ENCODE results near the gene TOX4. TPM values are rescaled to one million over a fixed set of nuclear protein-coding genes. Genes with fewer than 3 reads are reported as not detected.

TOX4 gene
- total and polyA plus RNA-seq, 10 donors = 9.9 to 70.8 (median 49.8) TPM

- DNase-seq = peak; percentile 84
- Histone ChIP-seq H3K4me3 (peak within 1 kb of the TSS; percentile 42 to 81 (median 52)), H3K27me3 (replicated peaks in 1 of 7) (peaks cover 0 to 9% (median 0%) of the 10 kb centered on the region in 7 donors), H3K27ac (peak within 1 kb of the TSS in 4 of 8 donors; percentile 48 to 56 (median 52)), H3K36me3 (no peaks in the 10 kb centered on the region), H3K9me3 (no peaks in the 10 kb centered on the region), H3K4me1 (peaks cover 3 to 37% (median 13%) of the 10 kb centered on the region in 6 donors)
- WGBS, 5 donors = 1% methylated on average over 36 to 43 of the region's 43 CpGs
- intact Hi-C loops (cut with DNase I; ENCODE audit: low total_unique reads) = no loop called here
- TF ChIP-seq POLR2A (IDR thresholded peaks at IDR 0.05) (no peak), POLR2AphosphoS5 (IDR thresholded peaks at IDR 0.05) (peak; percentile 26 to 60 (median 59))
Measured at GRCh38 chr14:21525962-21526671, 49.1 kb downstream of the TOX4 start, which contains the start of gene SALL2. TSS of gene SALL2 (minus strand) at chr14:21526346. CDS start at chr14:21526127, 219 bp downstream.

- DNase-seq = no peak
- Histone ChIP-seq H3K9me3 (no peaks in the 10 kb centered on the region), H3K4me3 (peak overlapping the region; percentile 42 to 81 (median 52)), H3K4me1 (peaks cover 3 to 37% (median 13%) of the 10 kb centered on the region in 6 donors), H3K27me3 (replicated peaks in 1 of 7) (peaks cover 0 to 9% (median 0%) of the 10 kb centered on the region in 7 donors), H3K36me3 (no peaks in the 10 kb centered on the region), H3K27ac (peak overlapping the region in 4 of 8 donors; percentile 48 to 56 (median 52))
- TF ChIP-seq POLR2AphosphoS5 (IDR thresholded peaks at IDR 0.05) = no peak
- TF ChIP-seq POLR2A (IDR thresholded peaks at IDR 0.05) = no peak
- TF ChIP-seq CTCF (IDR thresholded peaks at IDR 0.05 in 8 of 11, conservative IDR thresholded peaks at IDR 0.05 in 3 of 11) = no peak
- intact Hi-C loops (cut with DNase I; ENCODE audit: low total_unique reads) = no loop called here
- 15 to 21% (median 18%) methylated on average over 13 of the region's 13 CpGs for WGBS, 5 donors
Measured at GRCh38 chr14:21526672-21527317, 49.8 kb downstream of the TOX4 start.

- intact Hi-C loops (cut with DNase I; ENCODE audit: low total_unique reads) = no loop called here
- peak overlapping the region in 1 of 8 donors; percentile 81 for H3K4me3 ChIP-seq
- H3K9me3 ChIP-seq = no peaks in the 10 kb centered on the region
- H3K4me1 ChIP-seq = peaks cover 3 to 37% (median 13%) of the 10 kb centered on the region in 6 donors
- no peak overlapping the region for H3K27ac ChIP-seq
- TF ChIP-seq CTCF (IDR thresholded peaks at IDR 0.05 in 8 of 11, conservative IDR thresholded peaks at IDR 0.05 in 3 of 11) = no peak
- no peak for TF ChIP-seq POLR2A (IDR thresholded peaks at IDR 0.05)
- no peak for TF ChIP-seq POLR2AphosphoS5 (IDR thresholded peaks at IDR 0.05)
- no peak for DNase-seq
- 15 to 44% (median 20%) methylated on average over 1 of the region's 1 CpG for WGBS, 5 donors
- H3K27me3 ChIP-seq (replicated peaks in 1 of 7) = peaks cover 0 to 12% (median 0%) of the 10 kb centered on the region in 7 donors
- H3K36me3 ChIP-seq = no peaks in the 10 kb centered on the region
Measured at GRCh38 chr14:21527318-21527679, 50.3 kb downstream of the TOX4 start.

GRCh38 chr14:21528381-21529348 is 51.7 kb downstream of the TOX4 start:
- H3K27me3 ChIP-seq (replicated peaks in 1 of 7) = peaks cover 0 to 25% (median 0%) of the 10 kb centered on the region in 7 donors
- WGBS, 5 donors = 71 to 86% (median 79%) methylated on average over 4 of the region's 4 CpGs
- no peaks in the 10 kb centered on the region for H3K36me3 ChIP-seq
- no peak overlapping the region for H3K27ac ChIP-seq
- no peak overlapping the region for H3K4me3 ChIP-seq
- intact Hi-C loops (cut with DNase I; ENCODE audit: low total_unique reads) = no loop called here
- H3K4me1 ChIP-seq = peaks cover 3 to 37% (median 13%) of the 10 kb centered on the region in 6 donors
- TF ChIP-seq CTCF (IDR thresholded peaks at IDR 0.05 in 8 of 11, conservative IDR thresholded peaks at IDR 0.05 in 3 of 11) = no peak
- no peak for TF ChIP-seq POLR2A (IDR thresholded peaks at IDR 0.05)
- no peak for TF ChIP-seq POLR2AphosphoS5 (IDR thresholded peaks at IDR 0.05)
- no peak for DNase-seq
- H3K9me3 ChIP-seq = no peaks in the 10 kb centered on the region
